Transverse colon (tissue), 4 donors: ENCODE results near the gene LRRC23.

Experiments
- CTCF ChIP-seq, 5 experiments: fragments of 200-600 bp in 3 of 5; fragments of 450-650 bp in 2 of 5; sonication (generic) in 3 of 5; IDR thresholded peaks; 1 replicate in 2 of 5; 2 replicates in 3 of 5; pipeline ENCODE4 v1.5.1; 2016 to 2017; ENCODE audit warnings: antibody characterized with exemption in 5 of 5, inconsistent platforms in 3 of 5, mild to moderate bottlenecking in 2 of 5, moderate library complexity in 1 of 5
- EP300 ChIP-seq: sonication (generic); formaldehyde crosslinking; IDR thresholded peaks from one replicate; pipeline ENCODE4 v1.6.1; 2017; ENCODE audit warnings: antibody characterized with exemption, low read depth
- POLR2AphosphoS5 ChIP-seq, 3 donors: sonication (generic); formaldehyde crosslinking; IDR thresholded peaks; one replicate each; pipeline ENCODE4 v1.6.1; 2016; ENCODE audit warnings: antibody characterized with exemption in 3 of 3

GRCh38 chr12:6950401-6950801 lies 45.8 kb downstream of the LRRC23 start:
- TF ChIP-seq EP300 (no peak), CTCF (IDR thresholded peaks at IDR 0.05) (peak in 3 of 5 experiments; percentile 9 to 10 (median 10)), POLR2AphosphoS5 (IDR thresholded peaks at IDR 0.05) (no peak)
